HEK293 (cell line): ENCODE measurements around the gene DCDC2.

Experiments
- SP2 ChIP-seq: fragments of 450-650 bp; formaldehyde crosslinking; IDR thresholded peaks from 2 replicates; pipeline ENCODE4 v1.5.1; 2016; ENCODE audit warnings: missing biosample characterization, missing genetic modification characterization
- TF ChIP-seq, protein P1 (sequence below): fragments of 450-650 bp; formaldehyde crosslinking; IDR thresholded peaks from 2 replicates; pipeline ENCODE4 v1.5.1; 2016; ENCODE audit warnings: missing biosample characterization, missing genetic modification characterization
- TF ChIP-seq, protein P2 (sequence below): fragments of 450-650 bp; formaldehyde crosslinking; IDR thresholded peaks from 2 replicates; pipeline ENCODE4 v1.5.1; 2016; ENCODE audit warnings: missing biosample characterization, missing genetic modification characterization

DNA sequence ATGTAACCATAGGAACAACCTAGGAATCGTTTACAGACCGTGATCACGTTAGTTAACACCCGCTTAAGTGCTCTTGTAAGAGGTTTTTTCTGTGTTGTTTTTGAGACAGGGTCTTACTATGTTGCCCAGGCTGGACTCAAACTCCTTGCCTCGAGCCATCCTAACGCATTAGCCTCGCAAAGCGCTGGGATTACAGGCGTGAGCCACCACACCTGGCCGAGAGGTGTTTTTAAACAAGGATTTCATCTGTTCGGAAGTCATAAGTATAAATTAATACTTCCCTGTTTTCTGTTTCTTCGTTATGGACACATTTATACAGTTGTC, 45.6 kb upstream of the DCDC2 start:
- TF ChIP-seq, protein P1, sequence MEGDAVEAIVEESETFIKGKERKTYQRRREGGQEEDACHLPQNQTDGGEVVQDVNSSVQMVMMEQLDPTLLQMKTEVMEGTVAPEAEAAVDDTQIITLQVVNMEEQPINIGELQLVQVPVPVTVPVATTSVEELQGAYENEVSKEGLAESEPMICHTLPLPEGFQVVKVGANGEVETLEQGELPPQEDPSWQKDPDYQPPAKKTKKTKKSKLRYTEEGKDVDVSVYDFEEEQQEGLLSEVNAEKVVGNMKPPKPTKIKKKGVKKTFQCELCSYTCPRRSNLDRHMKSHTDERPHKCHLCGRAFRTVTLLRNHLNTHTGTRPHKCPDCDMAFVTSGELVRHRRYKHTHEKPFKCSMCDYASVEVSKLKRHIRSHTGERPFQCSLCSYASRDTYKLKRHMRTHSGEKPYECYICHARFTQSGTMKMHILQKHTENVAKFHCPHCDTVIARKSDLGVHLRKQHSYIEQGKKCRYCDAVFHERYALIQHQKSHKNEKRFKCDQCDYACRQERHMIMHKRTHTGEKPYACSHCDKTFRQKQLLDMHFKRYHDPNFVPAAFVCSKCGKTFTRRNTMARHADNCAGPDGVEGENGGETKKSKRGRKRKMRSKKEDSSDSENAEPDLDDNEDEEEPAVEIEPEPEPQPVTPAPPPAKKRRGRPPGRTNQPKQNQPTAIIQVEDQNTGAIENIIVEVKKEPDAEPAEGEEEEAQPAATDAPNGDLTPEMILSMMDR (tag by site-specific recombination): no peak
- TF ChIP-seq SP2 (tag by site-specific recombination): no peak
- TF ChIP-seq, protein P2, sequence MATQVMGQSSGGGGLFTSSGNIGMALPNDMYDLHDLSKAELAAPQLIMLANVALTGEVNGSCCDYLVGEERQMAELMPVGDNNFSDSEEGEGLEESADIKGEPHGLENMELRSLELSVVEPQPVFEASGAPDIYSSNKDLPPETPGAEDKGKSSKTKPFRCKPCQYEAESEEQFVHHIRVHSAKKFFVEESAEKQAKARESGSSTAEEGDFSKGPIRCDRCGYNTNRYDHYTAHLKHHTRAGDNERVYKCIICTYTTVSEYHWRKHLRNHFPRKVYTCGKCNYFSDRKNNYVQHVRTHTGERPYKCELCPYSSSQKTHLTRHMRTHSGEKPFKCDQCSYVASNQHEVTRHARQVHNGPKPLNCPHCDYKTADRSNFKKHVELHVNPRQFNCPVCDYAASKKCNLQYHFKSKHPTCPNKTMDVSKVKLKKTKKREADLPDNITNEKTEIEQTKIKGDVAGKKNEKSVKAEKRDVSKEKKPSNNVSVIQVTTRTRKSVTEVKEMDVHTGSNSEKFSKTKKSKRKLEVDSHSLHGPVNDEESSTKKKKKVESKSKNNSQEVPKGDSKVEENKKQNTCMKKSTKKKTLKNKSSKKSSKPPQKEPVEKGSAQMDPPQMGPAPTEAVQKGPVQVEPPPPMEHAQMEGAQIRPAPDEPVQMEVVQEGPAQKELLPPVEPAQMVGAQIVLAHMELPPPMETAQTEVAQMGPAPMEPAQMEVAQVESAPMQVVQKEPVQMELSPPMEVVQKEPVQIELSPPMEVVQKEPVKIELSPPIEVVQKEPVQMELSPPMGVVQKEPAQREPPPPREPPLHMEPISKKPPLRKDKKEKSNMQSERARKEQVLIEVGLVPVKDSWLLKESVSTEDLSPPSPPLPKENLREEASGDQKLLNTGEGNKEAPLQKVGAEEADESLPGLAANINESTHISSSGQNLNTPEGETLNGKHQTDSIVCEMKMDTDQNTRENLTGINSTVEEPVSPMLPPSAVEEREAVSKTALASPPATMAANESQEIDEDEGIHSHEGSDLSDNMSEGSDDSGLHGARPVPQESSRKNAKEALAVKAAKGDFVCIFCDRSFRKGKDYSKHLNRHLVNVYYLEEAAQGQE: no peak
